LNCaP clone FGC (cell line): Measurements from ENCODE around the gene BBIP1.
"Not testable (repeated sequence)": the region's sequence is repeated elsewhere in the genome, so short reads cannot be mapped to it uniquely, and the experiment has no call there.

ENCODE experiments used
- DNase-seq: peaks from one replicate; pipeline ENCODE4 v3.0.0-alpha.2; 2011; ENCODE audit warnings: low read depth
- H3K4me3 ChIP-seq: 2 replicates; pipeline ENCODE4 v1.5.1; 2011; ENCODE audit warnings: mild to moderate bottlenecking, low read depth, low read length, control low read depth
- TF ChIP-seq, protein P1 (sequence below): IDR thresholded peaks from 2 replicates; pipeline ENCODE4 v1.5.1; 2012; ENCODE audit warnings: mild to moderate bottlenecking; ENCODE audit not compliant: control insufficient read depth, insufficient read depth; ENCODE audit errors: extremely low read depth

The BBIP1 gene

DNA sequence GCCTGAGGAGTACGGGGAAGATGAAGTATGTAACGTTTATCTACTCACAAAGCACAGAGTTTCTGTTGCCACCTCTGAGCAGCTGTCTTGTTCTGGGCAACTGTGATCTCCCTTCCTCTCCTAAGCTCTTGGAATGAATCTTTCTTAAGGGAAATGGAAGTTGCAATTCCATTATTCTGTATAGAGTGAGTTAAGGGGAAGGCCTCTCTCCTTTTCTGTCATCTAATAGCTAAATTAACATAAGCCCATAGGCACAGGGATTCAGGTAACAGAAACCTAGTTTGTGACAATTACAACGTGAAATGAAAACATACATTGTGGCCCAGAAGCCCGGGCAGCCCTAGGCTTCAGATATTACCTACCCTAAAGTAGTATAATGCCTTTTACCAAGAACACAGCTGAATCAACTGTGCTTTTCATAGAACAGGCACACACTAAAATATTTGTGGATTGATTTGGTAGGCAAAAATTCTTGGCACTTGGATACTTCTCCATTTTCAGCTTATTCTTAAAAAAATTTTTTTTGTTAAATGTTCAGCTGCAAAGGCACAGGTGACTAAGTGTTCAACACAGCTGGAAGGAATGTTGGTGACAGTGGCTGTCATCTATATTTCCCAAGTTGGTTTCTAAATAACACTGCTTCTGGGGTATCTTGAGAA is 51.0 kb downstream of the BBIP1 start:
- DNase-seq = no peak
- no peak overlapping the region for H3K4me3 ChIP-seq
- TF ChIP-seq, protein P1, sequence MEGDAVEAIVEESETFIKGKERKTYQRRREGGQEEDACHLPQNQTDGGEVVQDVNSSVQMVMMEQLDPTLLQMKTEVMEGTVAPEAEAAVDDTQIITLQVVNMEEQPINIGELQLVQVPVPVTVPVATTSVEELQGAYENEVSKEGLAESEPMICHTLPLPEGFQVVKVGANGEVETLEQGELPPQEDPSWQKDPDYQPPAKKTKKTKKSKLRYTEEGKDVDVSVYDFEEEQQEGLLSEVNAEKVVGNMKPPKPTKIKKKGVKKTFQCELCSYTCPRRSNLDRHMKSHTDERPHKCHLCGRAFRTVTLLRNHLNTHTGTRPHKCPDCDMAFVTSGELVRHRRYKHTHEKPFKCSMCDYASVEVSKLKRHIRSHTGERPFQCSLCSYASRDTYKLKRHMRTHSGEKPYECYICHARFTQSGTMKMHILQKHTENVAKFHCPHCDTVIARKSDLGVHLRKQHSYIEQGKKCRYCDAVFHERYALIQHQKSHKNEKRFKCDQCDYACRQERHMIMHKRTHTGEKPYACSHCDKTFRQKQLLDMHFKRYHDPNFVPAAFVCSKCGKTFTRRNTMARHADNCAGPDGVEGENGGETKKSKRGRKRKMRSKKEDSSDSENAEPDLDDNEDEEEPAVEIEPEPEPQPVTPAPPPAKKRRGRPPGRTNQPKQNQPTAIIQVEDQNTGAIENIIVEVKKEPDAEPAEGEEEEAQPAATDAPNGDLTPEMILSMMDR = no peak

DNA sequence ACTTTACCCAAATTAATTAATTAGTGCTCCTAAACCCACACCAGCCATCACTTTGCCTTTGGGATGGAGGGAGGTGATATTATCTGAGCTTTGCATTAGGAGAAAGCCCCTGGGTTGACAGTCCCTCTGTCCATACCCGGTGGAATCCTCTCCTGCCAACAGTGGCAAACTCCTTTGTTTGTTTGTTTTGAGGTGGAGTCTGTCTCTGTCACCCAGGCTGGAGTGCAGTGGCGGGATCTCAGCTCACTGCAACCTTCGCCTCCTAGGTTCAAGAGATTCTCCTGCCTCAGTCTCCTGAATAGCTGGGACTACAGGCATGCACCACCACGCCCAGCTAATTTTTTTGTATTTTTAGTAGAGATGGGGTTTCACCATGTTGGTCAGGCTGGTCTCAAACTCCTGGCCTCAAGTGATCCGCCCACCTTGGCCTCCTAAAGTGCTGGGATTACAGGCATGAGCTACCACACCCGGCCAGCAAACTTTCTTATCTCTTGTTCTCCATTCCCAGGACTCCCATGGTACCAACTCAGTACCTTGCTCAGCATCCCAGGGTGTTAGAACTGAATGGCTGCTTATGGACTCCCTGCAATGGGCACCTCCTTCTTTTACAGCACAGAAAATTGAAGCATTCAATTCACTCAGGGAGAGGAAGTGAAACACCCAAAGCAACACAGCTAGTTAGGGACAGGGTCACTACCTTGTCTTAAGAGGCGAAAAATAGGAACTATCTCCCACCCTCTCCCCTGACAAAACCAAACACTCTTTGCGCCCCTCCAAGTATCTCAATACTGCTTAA is 51.8 kb downstream of the BBIP1 start:
- not testable (repeated sequence) for H3K4me3 ChIP-seq, DNase-seq

DNA sequence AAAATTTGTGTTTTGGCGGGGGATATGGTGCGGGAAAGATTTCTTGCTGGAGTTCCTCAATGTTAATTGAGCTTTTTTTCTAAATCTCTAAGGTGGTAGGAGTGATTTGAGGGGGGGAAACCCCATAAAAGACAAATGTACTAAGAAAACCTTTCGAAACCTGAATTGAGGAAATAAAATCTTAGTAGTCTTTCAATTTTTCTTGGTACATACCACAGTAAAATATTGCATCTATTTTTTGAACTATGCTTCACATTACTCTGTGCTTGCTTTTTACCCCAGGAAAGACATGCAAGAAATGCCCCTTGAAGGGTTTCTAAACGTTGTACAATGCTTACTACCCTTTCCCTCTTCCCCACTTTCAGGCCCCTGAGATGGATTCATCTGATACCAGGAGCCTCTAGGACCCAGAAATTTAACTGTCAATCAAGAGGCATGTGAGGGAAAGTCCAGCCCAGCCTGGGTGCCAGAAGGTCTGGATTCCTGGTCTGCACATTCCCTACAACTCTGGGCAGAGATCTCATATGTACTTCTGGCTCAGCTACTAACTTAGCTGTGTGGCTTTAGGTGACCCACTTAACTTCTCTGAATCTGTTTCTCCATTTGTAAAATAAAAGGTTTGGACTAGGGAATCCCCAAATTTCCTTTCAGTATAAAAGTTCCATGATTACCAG is 53.0 kb downstream of the BBIP1 start:
- TF ChIP-seq, protein P1 = no peak
- H3K4me3 ChIP-seq = no peak overlapping the region
- DNase-seq = no peak

DNA sequence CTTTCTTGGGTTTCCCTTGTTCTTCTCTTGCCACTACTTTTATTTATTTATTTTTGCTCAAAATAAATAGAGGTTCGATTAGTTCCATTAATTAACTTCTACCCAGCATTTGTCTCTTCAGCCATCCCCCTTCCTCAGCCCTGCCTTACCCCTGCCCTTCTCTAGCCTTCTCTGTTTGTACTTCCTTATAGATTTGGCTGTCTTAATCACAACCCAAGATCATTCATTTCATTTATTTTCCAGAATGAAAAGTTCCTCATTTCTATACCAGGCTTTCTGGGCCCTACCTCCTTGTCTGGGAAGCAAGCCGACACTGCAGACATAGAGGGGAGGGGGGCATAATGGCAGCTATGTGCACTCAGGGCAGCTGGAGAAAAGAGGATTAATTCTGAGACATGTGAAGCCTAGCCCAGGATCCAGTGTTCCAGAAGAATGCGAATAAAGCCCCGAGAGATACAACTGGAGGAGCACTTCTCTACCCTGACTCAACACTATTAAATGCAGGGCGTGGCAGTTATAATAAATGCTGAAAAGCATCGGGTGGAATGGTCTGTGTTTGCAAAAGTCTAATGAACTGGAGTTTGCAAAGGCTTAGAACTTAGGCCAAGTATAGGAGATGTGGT is 53.7 kb downstream of the BBIP1 start:
- no peak for DNase-seq
- H3K4me3 ChIP-seq = no peak overlapping the region
- TF ChIP-seq, protein P1 = no peak

DNA sequence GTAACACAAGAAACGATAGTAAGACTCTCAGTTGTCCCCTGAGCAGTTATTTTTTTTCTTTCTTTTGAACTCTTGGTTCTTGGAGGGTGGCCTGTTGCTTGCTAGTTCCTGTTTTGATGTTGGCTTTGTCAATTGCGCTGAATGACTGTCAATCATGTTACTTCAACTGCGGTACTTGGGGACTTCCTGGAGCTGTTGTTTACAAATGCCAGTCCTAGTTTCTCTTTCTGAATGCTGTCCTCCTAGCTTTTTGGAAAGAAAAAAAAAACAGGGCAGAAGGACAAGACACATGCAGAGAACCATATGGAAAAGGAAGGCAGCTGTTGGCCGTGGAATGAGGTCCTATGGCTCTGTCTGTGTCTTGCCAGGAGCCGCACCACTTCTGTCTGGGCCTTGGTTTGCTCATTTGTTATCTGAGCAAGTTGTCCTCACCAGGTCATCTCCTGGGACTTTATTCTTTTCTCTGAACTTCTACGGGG is 54.3 kb downstream of the BBIP1 start:
- TF ChIP-seq, protein P1 = no peak
- no peak for DNase-seq
- no peak overlapping the region for H3K4me3 ChIP-seq

DNA sequence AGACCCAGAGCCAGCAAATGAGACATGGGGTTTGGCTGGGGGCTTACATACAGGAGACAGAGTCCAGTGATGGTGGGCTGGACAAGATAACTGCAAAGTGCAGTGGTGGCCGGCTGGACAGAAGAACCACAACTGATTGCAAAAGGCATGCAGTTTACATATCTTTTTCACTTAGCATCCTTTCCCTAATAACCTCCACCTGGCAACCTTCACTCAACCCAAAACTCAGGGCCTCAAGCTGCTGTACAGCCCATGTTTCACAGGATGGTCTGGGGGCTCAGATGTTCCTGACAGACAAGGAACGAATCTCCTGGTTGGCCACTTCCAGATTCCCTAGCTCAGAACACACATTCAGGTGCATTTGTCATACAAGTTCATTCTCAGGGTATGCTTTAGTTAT is 55.0 kb downstream of the BBIP1 start:
- H3K4me3 ChIP-seq = no peak overlapping the region
- no peak for DNase-seq
- TF ChIP-seq, protein P1 = no peak

DNA sequence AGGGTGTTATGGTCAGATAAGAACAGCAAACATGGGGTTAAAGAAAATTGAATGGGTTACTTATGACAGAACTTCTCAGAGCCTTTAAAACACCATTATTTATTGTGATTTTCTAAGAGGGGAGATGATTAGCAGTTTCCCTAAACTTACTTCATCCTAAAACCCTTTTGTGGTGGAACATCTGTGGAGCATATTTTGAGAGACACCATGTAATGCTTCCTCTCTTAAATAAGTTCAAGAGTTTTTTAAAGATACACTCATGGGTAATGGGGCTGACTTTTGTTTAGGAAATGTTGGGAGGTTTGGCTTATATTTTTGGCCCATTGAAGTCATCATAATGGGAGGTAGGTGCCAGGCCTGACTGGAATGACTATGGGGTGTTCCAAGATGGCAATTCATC is 55.6 kb downstream of the BBIP1 start:
- no peak for DNase-seq
- H3K4me3 ChIP-seq = no peak overlapping the region
- TF ChIP-seq, protein P1 = no peak
